Liver (tissue), 3 donors: Measurements from ENCODE around the gene MVB12B.

ENCODE experiments used
- TAF1 ChIP-seq: conservative IDR thresholded peaks from 2 replicates; pipeline ENCODE4 v1.6.1; 2016; ENCODE audit warnings: antibody characterized with exemption, mild to moderate bottlenecking
- TF ChIP-seq, protein P1 (sequence below): fragments of 150-350 bp; IDR thresholded peaks from 2 replicates; pipeline ENCODE4 v1.5.1; 2017; ENCODE audit warnings: improper control_type of control experiment, low read depth, low read length; ENCODE audit not compliant: missing input control
- TF ChIP-seq, protein P2 (sequence below): IDR thresholded peaks from 2 replicates; pipeline ENCODE4 v1.6.1; 2016; ENCODE audit warnings: antibody characterized with exemption
- donor health status: healthy.
- donor health status: healthy.

DNA sequence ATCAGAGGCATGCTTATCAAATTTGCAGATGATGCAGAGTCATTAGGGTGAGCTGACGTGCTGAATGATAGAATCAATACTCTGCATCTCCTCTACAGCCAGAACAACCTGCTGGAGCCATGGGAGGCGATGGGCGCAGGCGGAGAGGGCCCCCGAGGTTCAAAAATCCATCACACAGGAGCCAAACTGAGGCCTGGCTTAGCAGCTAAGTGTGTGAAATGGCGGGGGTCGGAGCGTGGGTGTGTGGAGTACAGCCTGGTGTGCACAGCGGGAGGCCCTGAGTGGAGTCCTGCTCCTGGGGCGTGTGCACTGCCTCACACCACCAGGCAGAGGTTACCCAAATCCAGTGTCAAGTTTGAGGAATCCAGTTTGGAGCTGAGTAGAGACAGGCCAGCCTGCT lies 73.2 kb downstream of the MVB12B start:
- TF ChIP-seq TAF1, result no peak
- TF ChIP-seq, protein P1, sequence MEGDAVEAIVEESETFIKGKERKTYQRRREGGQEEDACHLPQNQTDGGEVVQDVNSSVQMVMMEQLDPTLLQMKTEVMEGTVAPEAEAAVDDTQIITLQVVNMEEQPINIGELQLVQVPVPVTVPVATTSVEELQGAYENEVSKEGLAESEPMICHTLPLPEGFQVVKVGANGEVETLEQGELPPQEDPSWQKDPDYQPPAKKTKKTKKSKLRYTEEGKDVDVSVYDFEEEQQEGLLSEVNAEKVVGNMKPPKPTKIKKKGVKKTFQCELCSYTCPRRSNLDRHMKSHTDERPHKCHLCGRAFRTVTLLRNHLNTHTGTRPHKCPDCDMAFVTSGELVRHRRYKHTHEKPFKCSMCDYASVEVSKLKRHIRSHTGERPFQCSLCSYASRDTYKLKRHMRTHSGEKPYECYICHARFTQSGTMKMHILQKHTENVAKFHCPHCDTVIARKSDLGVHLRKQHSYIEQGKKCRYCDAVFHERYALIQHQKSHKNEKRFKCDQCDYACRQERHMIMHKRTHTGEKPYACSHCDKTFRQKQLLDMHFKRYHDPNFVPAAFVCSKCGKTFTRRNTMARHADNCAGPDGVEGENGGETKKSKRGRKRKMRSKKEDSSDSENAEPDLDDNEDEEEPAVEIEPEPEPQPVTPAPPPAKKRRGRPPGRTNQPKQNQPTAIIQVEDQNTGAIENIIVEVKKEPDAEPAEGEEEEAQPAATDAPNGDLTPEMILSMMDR, result no peak
- TF ChIP-seq, protein P2, sequence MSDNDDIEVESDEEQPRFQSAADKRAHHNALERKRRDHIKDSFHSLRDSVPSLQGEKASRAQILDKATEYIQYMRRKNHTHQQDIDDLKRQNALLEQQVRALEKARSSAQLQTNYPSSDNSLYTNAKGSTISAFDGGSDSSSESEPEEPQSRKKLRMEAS, result no peak
